Neural cell (in vitro differentiated cells): ENCODE results near the gene PON3.

Experiments
- EZH2 ChIP-seq: fragments of 200-600, 300-800 bp; shearing (Covaris generic), sonication (generic); IDR thresholded peaks from 2 replicates; pipeline ENCODE4 v1.6.1; 2014; ENCODE audit warnings: antibody characterized with exemption, low read length, borderline replicate concordance, mild to moderate bottlenecking; ENCODE audit not compliant: insufficient read depth, poor library complexity, severe bottlenecking
- MXI1 ChIP-seq: fragments of 450-650 bp; conservative IDR thresholded peaks from 2 replicates; pipeline ENCODE4 v1.6.1; 2014; ENCODE audit warnings: antibody characterized with exemption, mild to moderate bottlenecking; ENCODE audit not compliant: poor library complexity, severe bottlenecking
- POLR2AphosphoS5 ChIP-seq: IDR thresholded peaks from 2 replicates; pipeline ENCODE4 v1.6.1; 2012
- RAD21 ChIP-seq: fragments of 450-650 bp; conservative IDR thresholded peaks from 2 replicates; pipeline ENCODE4 v1.6.1; 2014; ENCODE audit warnings: antibody characterized with exemption, mild to moderate bottlenecking, moderate library complexity
- SMC3 ChIP-seq: fragments of 450-650 bp; conservative IDR thresholded peaks from 2 replicates; pipeline ENCODE4 v1.6.1; 2014; ENCODE audit warnings: antibody characterized with exemption, mild to moderate bottlenecking, moderate library complexity; ENCODE audit not compliant: poor library complexity
- TAF1 ChIP-seq: IDR thresholded peaks from 2 replicates; pipeline ENCODE4 v1.6.1; 2012; ENCODE audit warnings: low read depth
- TF ChIP-seq, protein P1 (sequence below): fragments of 450-650 bp; IDR thresholded peaks from 2 replicates; pipeline ENCODE4 v1.5.1; 2014; ENCODE audit warnings: antibody characterized with exemption, mild to moderate bottlenecking, moderate library complexity; ENCODE audit not compliant: poor library complexity, severe bottlenecking
- TF ChIP-seq, protein P2 (sequence below): IDR thresholded peaks from 2 replicates; pipeline ENCODE4 v1.6.1; 2012; ENCODE audit warnings: borderline replicate concordance

DNA sequence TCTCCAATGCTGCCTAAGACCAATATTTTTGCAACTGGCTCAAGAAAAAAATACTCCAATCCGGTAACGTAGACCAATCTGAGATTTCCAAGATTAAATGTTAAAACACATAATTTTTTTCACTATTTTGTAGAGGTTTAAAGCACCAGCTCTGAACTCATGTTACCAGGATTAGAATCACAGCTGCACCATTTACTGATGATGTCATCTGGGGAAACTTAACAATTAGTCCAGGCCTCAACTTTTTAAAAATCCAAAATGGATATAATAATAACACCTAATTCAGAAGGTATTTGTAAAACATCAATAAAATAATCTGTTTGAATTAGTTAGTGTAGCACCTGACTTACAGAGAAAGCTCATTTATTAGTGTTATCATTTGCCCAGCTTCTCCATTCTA, 86.2 kb downstream of the PON3 start:
- TF ChIP-seq POLR2AphosphoS5 (no peak), SMC3 (no peak), EZH2 (no peak), TAF1 (no peak), MXI1 (no peak), RAD21 (no peak)
- TF ChIP-seq, protein P1, sequence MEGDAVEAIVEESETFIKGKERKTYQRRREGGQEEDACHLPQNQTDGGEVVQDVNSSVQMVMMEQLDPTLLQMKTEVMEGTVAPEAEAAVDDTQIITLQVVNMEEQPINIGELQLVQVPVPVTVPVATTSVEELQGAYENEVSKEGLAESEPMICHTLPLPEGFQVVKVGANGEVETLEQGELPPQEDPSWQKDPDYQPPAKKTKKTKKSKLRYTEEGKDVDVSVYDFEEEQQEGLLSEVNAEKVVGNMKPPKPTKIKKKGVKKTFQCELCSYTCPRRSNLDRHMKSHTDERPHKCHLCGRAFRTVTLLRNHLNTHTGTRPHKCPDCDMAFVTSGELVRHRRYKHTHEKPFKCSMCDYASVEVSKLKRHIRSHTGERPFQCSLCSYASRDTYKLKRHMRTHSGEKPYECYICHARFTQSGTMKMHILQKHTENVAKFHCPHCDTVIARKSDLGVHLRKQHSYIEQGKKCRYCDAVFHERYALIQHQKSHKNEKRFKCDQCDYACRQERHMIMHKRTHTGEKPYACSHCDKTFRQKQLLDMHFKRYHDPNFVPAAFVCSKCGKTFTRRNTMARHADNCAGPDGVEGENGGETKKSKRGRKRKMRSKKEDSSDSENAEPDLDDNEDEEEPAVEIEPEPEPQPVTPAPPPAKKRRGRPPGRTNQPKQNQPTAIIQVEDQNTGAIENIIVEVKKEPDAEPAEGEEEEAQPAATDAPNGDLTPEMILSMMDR = no peak
- TF ChIP-seq, protein P2, sequence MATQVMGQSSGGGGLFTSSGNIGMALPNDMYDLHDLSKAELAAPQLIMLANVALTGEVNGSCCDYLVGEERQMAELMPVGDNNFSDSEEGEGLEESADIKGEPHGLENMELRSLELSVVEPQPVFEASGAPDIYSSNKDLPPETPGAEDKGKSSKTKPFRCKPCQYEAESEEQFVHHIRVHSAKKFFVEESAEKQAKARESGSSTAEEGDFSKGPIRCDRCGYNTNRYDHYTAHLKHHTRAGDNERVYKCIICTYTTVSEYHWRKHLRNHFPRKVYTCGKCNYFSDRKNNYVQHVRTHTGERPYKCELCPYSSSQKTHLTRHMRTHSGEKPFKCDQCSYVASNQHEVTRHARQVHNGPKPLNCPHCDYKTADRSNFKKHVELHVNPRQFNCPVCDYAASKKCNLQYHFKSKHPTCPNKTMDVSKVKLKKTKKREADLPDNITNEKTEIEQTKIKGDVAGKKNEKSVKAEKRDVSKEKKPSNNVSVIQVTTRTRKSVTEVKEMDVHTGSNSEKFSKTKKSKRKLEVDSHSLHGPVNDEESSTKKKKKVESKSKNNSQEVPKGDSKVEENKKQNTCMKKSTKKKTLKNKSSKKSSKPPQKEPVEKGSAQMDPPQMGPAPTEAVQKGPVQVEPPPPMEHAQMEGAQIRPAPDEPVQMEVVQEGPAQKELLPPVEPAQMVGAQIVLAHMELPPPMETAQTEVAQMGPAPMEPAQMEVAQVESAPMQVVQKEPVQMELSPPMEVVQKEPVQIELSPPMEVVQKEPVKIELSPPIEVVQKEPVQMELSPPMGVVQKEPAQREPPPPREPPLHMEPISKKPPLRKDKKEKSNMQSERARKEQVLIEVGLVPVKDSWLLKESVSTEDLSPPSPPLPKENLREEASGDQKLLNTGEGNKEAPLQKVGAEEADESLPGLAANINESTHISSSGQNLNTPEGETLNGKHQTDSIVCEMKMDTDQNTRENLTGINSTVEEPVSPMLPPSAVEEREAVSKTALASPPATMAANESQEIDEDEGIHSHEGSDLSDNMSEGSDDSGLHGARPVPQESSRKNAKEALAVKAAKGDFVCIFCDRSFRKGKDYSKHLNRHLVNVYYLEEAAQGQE = no peak
